HG02642 (cell line): ENCODE results near the gene JAZF1.
"Not testable (repeated sequence)": the region's sequence is repeated elsewhere in the genome, so short reads cannot be mapped to it uniquely, and the experiment has no call there.

Source experiments
- ATAC-seq: cut with Tn5 transposase; IDR thresholded peaks from one replicate; pipeline ENCODE4 v1.9.1; 2021; ENCODE audit warnings: mild to moderate bottlenecking; ENCODE audit not compliant: unreplicated experiment, poor library complexity

JAZF1 gene

GRCh38 chr7:27901028-27901760 is 279.4 kb downstream of the JAZF1 start:
- ATAC-seq = peak; percentile 83

GRCh38 chr7:27900006-27900405 is 280.6 kb downstream of the JAZF1 start:
- ATAC-seq = no peak

- ATAC-seq = no peak
Measured at GRCh38 chr7:27899601-27900000, 281.0 kb downstream of the JAZF1 start.

GRCh38 chr7:27897441-27897847 is 283.2 kb downstream of the JAZF1 start:
- ATAC-seq = no peak

- no peak for ATAC-seq
Measured at GRCh38 chr7:27897001-27897400, 283.6 kb downstream of the JAZF1 start.

- no peak for ATAC-seq
Measured at GRCh38 chr7:27895551-27895950, 285.0 kb downstream of the JAZF1 start.

GRCh38 chr7:27890205-27890849 is 290.3 kb downstream of the JAZF1 start:
- ATAC-seq = peak; percentile 98

- no peak for ATAC-seq
Measured at GRCh38 chr7:27889800-27890199, 290.8 kb downstream of the JAZF1 start.

- no peak for ATAC-seq
Measured at GRCh38 chr7:27888736-27889135, 291.9 kb downstream of the JAZF1 start.

GRCh38 chr7:27886710-27887109 is 293.9 kb downstream of the JAZF1 start:
- ATAC-seq = not testable (repeated sequence)

GRCh38 chr7:27885652-27886051 is 294.9 kb downstream of the JAZF1 start:
- ATAC-seq = no peak

GRCh38 chr7:27883696-27884095 is 296.9 kb downstream of the JAZF1 start:
- no peak for ATAC-seq

GRCh38 chr7:27876756-27877155 is 303.8 kb downstream of the JAZF1 start:
- no peak for ATAC-seq

- no peak for ATAC-seq
Measured at GRCh38 chr7:27875832-27876231, 304.8 kb downstream of the JAZF1 start.

- ATAC-seq = no peak
Measured at GRCh38 chr7:27875061-27875460, 305.5 kb downstream of the JAZF1 start.

GRCh38 chr7:27873981-27874957 is 306.3 kb downstream of the JAZF1 start:
- ATAC-seq = no peak

GRCh38 chr7:27872356-27873275 is 308.0 kb downstream of the JAZF1 start:
- no peak for ATAC-seq

- ATAC-seq = no peak
Measured at GRCh38 chr7:27871866-27872265, 308.7 kb downstream of the JAZF1 start.

GRCh38 chr7:27871086-27871485 is 309.5 kb downstream of the JAZF1 start:
- no peak for ATAC-seq

GRCh38 chr7:27870595-27870994 is 310.0 kb downstream of the JAZF1 start:
- ATAC-seq = no peak
